Measurements from ENCODE around the gene MT1M.
A peak's percentile ranks its signal among the peaks of the same experiment; 100 is the strongest.
"Not testable (repeated sequence)": the region's sequence is repeated elsewhere in the genome, so short reads cannot be mapped to it uniquely, and the experiment has no call there.

Gene MT1M

GRCh38 chr16:56652600-56652999 lies 20.1 kb downstream of the MT1M start:
- DNase-seq, result no peak

GRCh38 chr16:56653218-56653617 lies 20.8 kb downstream of the MT1M start:
- no peak for DNase-seq

GRCh38 chr16:56657555-56658326 lies 25.3 kb downstream of the MT1M start, which contains the start of gene MT1F:
TSS of gene MT1F (plus strand) at chr16:56657959. CDS start at chr16:56658059, 100 bp downstream.
- DNase-seq, result peak; percentile 41 to 76 (median 52)

GRCh38 chr16:56658327-56658875 lies 25.9 kb downstream of the MT1M start:
- DNase-seq, result no peak

- DNase-seq, result peak in 1 of 5 experiments; percentile 66
These were observed 30.2 kb downstream of the MT1M start for GRCh38 chr16:56662357-56663354.

GRCh38 chr16:56664506-56664905 lies 32.0 kb downstream of the MT1M start:
- no peak for DNase-seq

- peak in 1 of 5 experiments; percentile 41 for DNase-seq
These were observed 33.1 kb downstream of the MT1M start for GRCh38 chr16:56665286-56666261.

GRCh38 chr16:56667581-56668571 lies 35.4 kb downstream of the MT1M start, which contains the start of gene MT1G:
TSS of gene MT1G (minus strand) at chr16:56668065. CDS start at chr16:56667993, 72 bp downstream.
- peak in 1 of 5 experiments; percentile 56 for DNase-seq

- DNase-seq, result peak in 1 of 5 experiments; percentile 34
These were observed 36.8 kb downstream of the MT1M start, which contains the start of gene MT1H for GRCh38 chr16:56669005-56669839. TSS of gene MT1H (plus strand) at chr16:56669814. CDS start at chr16:56669885, 71 bp downstream.

GRCh38 chr16:56669840-56670619 lies 37.6 kb downstream of the MT1M start:
- DNase-seq, result no peak

- no peak for DNase-seq
These were observed 38.1 kb downstream of the MT1M start for GRCh38 chr16:56670620-56670934.

- not testable (repeated sequence) for DNase-seq
These were observed 39.2 kb downstream of the MT1M start for GRCh38 chr16:56671691-56672090.

- peak in 1 of 5 experiments; percentile 29 for DNase-seq
These were observed 39.7 kb downstream of the MT1M start for GRCh38 chr16:56672171-56672570.

- DNase-seq, result peak in 1 of 5 experiments; percentile 47
These were observed 40.5 kb downstream of the MT1M start for GRCh38 chr16:56672761-56673536.

GRCh38 chr16:56673921-56674320 lies 41.5 kb downstream of the MT1M start:
- peak in 1 of 5 experiments; percentile 43 for DNase-seq

GRCh38 chr16:56674570-56674969 lies 42.1 kb downstream of the MT1M start:
- not testable (repeated sequence) for DNase-seq

GRCh38 chr16:56675685-56676210 lies 43.3 kb downstream of the MT1M start:
- DNase-seq, result peak in 3 of 5 experiments; percentile 32 to 50 (median 36)
